ENCODE measurements around the gene NT5C2.

NT5C2 gene

GRCh38 chr10:103203466-103203865, 10.4 kb upstream of the NT5C2 start:
- Histone ChIP-seq H3K4me3 (ENCODE audit: low read length, poor library complexity, severe bottlenecking) (no peak overlapping the region), H3K4me2 (ENCODE audit: low read depth, low read length, poor library complexity, severe bottlenecking) (no peak overlapping the region), H4K20me1 (ENCODE audit: insufficient read depth, low read length, poor library complexity, severe bottlenecking) (no peaks in the 10 kb centered on the region), H3K27me3 (ENCODE audit: insufficient read depth, low read length, poor library complexity, severe bottlenecking) (no peaks in the 10 kb centered on the region), H3K9me3 (ENCODE audit: insufficient read depth, low read depth, low read length) (no peaks in the 10 kb centered on the region), H3K4me1 (ENCODE audit: insufficient read depth, low read length, poor library complexity, severe bottlenecking) (peaks cover under 1% of the 10 kb centered on the region), H3K9ac (ENCODE audit: low read depth, low read length, poor library complexity, severe bottlenecking) (no peak overlapping the region), H2AFZ (ENCODE audit: low read length) (no peak overlapping the region), H3K79me2 (ENCODE audit: insufficient read depth, low read length) (no peaks in the 10 kb centered on the region), H3K9me2 (replicated peaks; ENCODE audit: low read depth, low read length) (no peaks in the 10 kb centered on the region), H3F3A (ENCODE audit: low read depth) (no peaks in the 10 kb centered on the region), H3K36me3 (ENCODE audit: insufficient read depth, low read length) (no peaks in the 10 kb centered on the region)
- no peak for TF ChIP-seq EZH2phosphoT487 (IDR thresholded peaks at IDR 0.05; ENCODE audit: borderline replicate concordance)
- no peak for TF ChIP-seq CTCF (conservative IDR thresholded peaks at IDR 0.05; ENCODE audit: low read length)

- Histone ChIP-seq H3K9me2 (replicated peaks; ENCODE audit: low read depth, low read length) (no peaks in the 10 kb centered on the region), H3K36me3 (ENCODE audit: insufficient read depth, low read length) (no peaks in the 10 kb centered on the region), H2AFZ (ENCODE audit: low read length) (peak overlapping the region; percentile 55; the same call in 1 of the 2 replicates), H3K4me1 (ENCODE audit: insufficient read depth, low read length, poor library complexity, severe bottlenecking) (peaks cover 12% of the 10 kb centered on the region), H3K9ac (ENCODE audit: low read depth, low read length, poor library complexity, severe bottlenecking) (no peak overlapping the region), H3K4me2 (ENCODE audit: low read depth, low read length, poor library complexity, severe bottlenecking) (no peak overlapping the region), H4K20me1 (ENCODE audit: insufficient read depth, low read length, poor library complexity, severe bottlenecking) (no peaks in the 10 kb centered on the region), H3K27me3 (ENCODE audit: insufficient read depth, low read length, poor library complexity, severe bottlenecking) (no peaks in the 10 kb centered on the region), H3K4me3 (ENCODE audit: low read length, poor library complexity, severe bottlenecking) (no peak overlapping the region), H3F3A (ENCODE audit: low read depth) (no peaks in the 10 kb centered on the region), H3K79me2 (ENCODE audit: insufficient read depth, low read length) (no peaks in the 10 kb centered on the region), H3K9me3 (ENCODE audit: insufficient read depth, low read depth, low read length) (no peaks in the 10 kb centered on the region)
- no peak for TF ChIP-seq CTCF (conservative IDR thresholded peaks at IDR 0.05; ENCODE audit: low read length)
- no peak for TF ChIP-seq EZH2phosphoT487 (IDR thresholded peaks at IDR 0.05; ENCODE audit: borderline replicate concordance)
Observed at GRCh38 chr10:103202319-103202718, 9.2 kb upstream of the NT5C2 start.

GRCh38 chr10:103199488-103199887, 6.4 kb upstream of the NT5C2 start:
- no peaks in the 10 kb centered on the region for H3F3A ChIP-seq (ENCODE audit: low read depth)
- no peaks in the 10 kb centered on the region for H3K27me3 ChIP-seq (ENCODE audit: insufficient read depth, low read length, poor library complexity, severe bottlenecking)
- TF ChIP-seq EZH2phosphoT487 (IDR thresholded peaks at IDR 0.05; ENCODE audit: borderline replicate concordance) (no peak), CTCF (conservative IDR thresholded peaks at IDR 0.05; ENCODE audit: low read length) (no peak)
- H3K4me2 ChIP-seq (ENCODE audit: low read depth, low read length, poor library complexity, severe bottlenecking) = no peak overlapping the region
- no peaks in the 10 kb centered on the region for H3K79me2 ChIP-seq (ENCODE audit: insufficient read depth, low read length)
- H3K9me3 ChIP-seq (ENCODE audit: insufficient read depth, low read depth, low read length) = no peaks in the 10 kb centered on the region
- no peak overlapping the region for H2AFZ ChIP-seq (ENCODE audit: low read length)
- H3K9ac ChIP-seq (ENCODE audit: low read depth, low read length, poor library complexity, severe bottlenecking) = no peak overlapping the region
- H3K9me2 ChIP-seq (replicated peaks; ENCODE audit: low read depth, low read length) = no peaks in the 10 kb centered on the region
- no peaks in the 10 kb centered on the region for H3K36me3 ChIP-seq (ENCODE audit: insufficient read depth, low read length)
- no peaks in the 10 kb centered on the region for H4K20me1 ChIP-seq (ENCODE audit: insufficient read depth, low read length, poor library complexity, severe bottlenecking)
- no peak overlapping the region for H3K4me3 ChIP-seq (ENCODE audit: low read length, poor library complexity, severe bottlenecking)
- H3K4me1 ChIP-seq (ENCODE audit: insufficient read depth, low read length, poor library complexity, severe bottlenecking) = peaks cover 22% of the 10 kb centered on the region

All from Loucy (cell line).